A549 (cell line): ENCODE measurements around the gene ITGA11. TPM values are rescaled to one million over a fixed set of nuclear protein-coding genes. Genes with fewer than 3 reads are reported as not detected.

Source experiments
- ATAC-seq, 2 experiments: fragments of 200-7000 bp in 1 of 2; fragments of >200 bp in 1 of 2; cut with Nextera tagmentation in 1 of 2; cut with Tn5 transposase in 1 of 2; 3 replicates each; pipeline versions ENCODE4 v1.8.0 to v1.9.1; 2018 to 2020; ENCODE audit warnings: mild to moderate bottlenecking in 1 of 2, moderate library complexity in 1 of 2
- CTCF ChIA-PET: fragments of 300-600 bp; sonication (Branson Sonifier 250); formaldehyde crosslinking; extraction: SDS; loops from one replicate; lab custom pipeline; 2021; ENCODE audit warnings: antibody characterized with exemption, inconsistent platforms; lab: Yijun Ruan, JAX
- POLR2A ChIA-PET: fragments of 350-600 bp; formaldehyde crosslinking; extraction: SDS; loops from one replicate; lab custom pipeline; 2021; ENCODE audit warnings: antibody characterized with exemption, inconsistent platforms; lab: Yijun Ruan, JAX
- DNase-seq, 2 experiments: peaks; one replicate each; pipeline versions ENCODE4 v3.0.0 to v3.0.0-alpha.2; 2011 to 2016; ENCODE audit warnings: low read depth in 1 of 2, low spot score in 1 of 2
- FAIRE-seq: peaks from 2 replicates; lab custom pipeline; 2011; peaks lifted over from hg19 to GRCh38; lab: Jason Lieb, UNC
- H3K27ac ChIP-seq, 2 experiments: fragments of >200 bp; sonication (Bioruptor Twin); formaldehyde crosslinking; 3 replicates each; pipeline ENCODE4 v1.5.1; 2016 to 2017
- H3K4me1 ChIP-seq: fragments of >200 bp; sonication (Bioruptor Twin); formaldehyde crosslinking; 3 replicates; pipeline ENCODE4 v1.6.1; 2016
- H3K4me2 ChIP-seq: fragments of >200 bp; sonication (Bioruptor Twin); formaldehyde crosslinking; 3 replicates; pipeline ENCODE4 v1.6.1; 2016
- H3K4me3 ChIP-seq: fragments of >200 bp; sonication (Bioruptor Twin); formaldehyde crosslinking; 3 replicates; pipeline ENCODE4 v1.5.1; 2016
- H3K9me3 ChIP-seq: fragments of >200 bp; sonication (Bioruptor Twin); formaldehyde crosslinking; 3 replicates; pipeline ENCODE4 v1.6.1; 2016
- BHLHE40 ChIP-seq: IDR thresholded peaks from 2 replicates; pipeline ENCODE4 v1.6.1; 2012; ENCODE audit warnings: low read depth, low read length, inconsistent platforms
- CBX8 ChIP-seq: fragments of 200-600 bp; sonication (generic); IDR thresholded peaks from 2 replicates; pipeline ENCODE4 v1.6.1; 2016
- ESRRA ChIP-seq: fragments of 150-350 bp; IDR thresholded peaks from 2 replicates; pipeline ENCODE4 v1.6.1; 2014; ENCODE audit warnings: mild to moderate bottlenecking, low read length, borderline replicate concordance
- HDAC2 ChIP-seq: fragments of 200-600 bp; sonication (generic); IDR thresholded peaks from 2 replicates; pipeline ENCODE4 v1.6.1; 2016
- HEYL ChIP-seq: fragments of 250-450 bp; sonication (Bioruptor Pico); IDR thresholded peaks from 2 replicates; pipeline ENCODE4 v1.8.0; 2021; ENCODE audit warnings: mild to moderate bottlenecking, moderate library complexity
- HOXA7 ChIP-seq: fragments of 250-450 bp; sonication (Bioruptor Pico); IDR thresholded peaks from 2 replicates; pipeline ENCODE4 v1.5.0; 2020; ENCODE audit warnings: mild to moderate bottlenecking, moderate library complexity
- HOXB5 ChIP-seq: fragments of 250-450 bp; sonication (Bioruptor Pico); IDR thresholded peaks from 2 replicates; pipeline ENCODE4 v1.5.0; 2020; ENCODE audit warnings: mild to moderate bottlenecking, moderate library complexity
- JUN ChIP-seq, 2 experiments: fragments of >200 bp; sonication (Bioruptor Twin); formaldehyde crosslinking; IDR thresholded peaks; 2 replicates in 1 of 2; 3 replicates in 1 of 2; pipeline ENCODE4 v1.6.1; 2016 to 2017
- MAZ ChIP-seq: fragments of 150-350 bp; IDR thresholded peaks from 2 replicates; pipeline ENCODE4 v1.6.1; 2014; ENCODE audit warnings: antibody characterized with exemption, low read depth, low read length, borderline replicate concordance
- MYC ChIP-seq: IDR thresholded peaks from 2 replicates; pipeline ENCODE4 v1.6.1; 2012; ENCODE audit warnings: mild to moderate bottlenecking, inconsistent platforms, low read length, improper control_type of control experiment, borderline replicate concordance
- NPAS2 ChIP-seq: fragments of 250-450 bp; sonication (Bioruptor Pico); IDR thresholded peaks from 2 replicates; pipeline ENCODE4 v1.8.0; 2022; ENCODE audit warnings: mild to moderate bottlenecking, moderate library complexity, borderline replicate concordance
- PHF8 ChIP-seq: fragments of 200-600 bp; sonication (generic); IDR thresholded peaks from 2 replicates; pipeline ENCODE4 v1.6.1; 2016; ENCODE audit warnings: low read depth, mild to moderate bottlenecking, antibody characterized with exemption, moderate library complexity, borderline replicate concordance
- POLR2A ChIP-seq: IDR thresholded peaks from 2 replicates; pipeline ENCODE4 v1.6.1; 2012; ENCODE audit warnings: mild to moderate bottlenecking, low read length
- RAD21 ChIP-seq, 2 experiments: fragments of >200 bp in 1 of 2; sonication (Bioruptor Twin) in 1 of 2; formaldehyde crosslinking in 1 of 2; IDR thresholded peaks in 1 of 2; conservative IDR thresholded peaks in 1 of 2; 2 replicates in 1 of 2; 3 replicates in 1 of 2; pipeline ENCODE4 v1.6.1; 2012 to 2018; ENCODE audit warnings: inconsistent platforms in 1 of 2
- RFX5 ChIP-seq: fragments of 450-650 bp; IDR thresholded peaks from 2 replicates; pipeline ENCODE4 v1.7.1; 2014; ENCODE audit warnings: antibody characterized with exemption, mild to moderate bottlenecking, moderate library complexity
- RNF2 ChIP-seq: fragments of 200-600 bp; sonication (generic); IDR thresholded peaks from 2 replicates; pipeline ENCODE4 v1.6.1; 2016; ENCODE audit warnings: low read depth, mild to moderate bottlenecking, antibody characterized with exemption, moderate library complexity, borderline replicate concordance
- SREBF2 ChIP-seq: fragments of 450-650 bp; IDR thresholded peaks from 2 replicates; pipeline ENCODE4 v1.6.1; 2014; ENCODE audit warnings: mild to moderate bottlenecking, moderate library complexity
- TFCP2L1 ChIP-seq: fragments of 250-450 bp; sonication (Bioruptor Pico); IDR thresholded peaks from 2 replicates; pipeline ENCODE4 v1.5.0; 2021; ENCODE audit warnings: mild to moderate bottlenecking
- ZFP36 ChIP-seq: fragments of 450-650 bp; IDR thresholded peaks from 2 replicates; pipeline ENCODE4 v1.6.1; 2014; ENCODE audit warnings: borderline replicate concordance; ENCODE audit not compliant: partially characterized antibody
- WGBS: methylation state at CpG from one replicate; pipeline ENCODE4 v1.1.6; 2017; ENCODE audit errors: missing lambda C conversion rate; 5-methylcytosine and 5-hydroxymethylcytosine counted together
- polyA plus RNA-seq, 4 experiments: library from polyadenylated mRNA; depleted of rRNA in 3 of 4; stranded (reverse); fragments of >200 nt; fragmentation: RNase III in 1 of 4; extraction: RNeasy Plus Mini Kit Qiagen cat#74134 plus additional on column Dnase treatment in 1 of 4; gene quantifications; 2 replicates in 3 of 4; 3 replicates in 1 of 4; pipeline ENCODE4 v1.2.3, GENCODE V29; 2011 to 2017
- TF ChIP-seq, protein P1 (sequence below): fragments of 250-450 bp; sonication (Bioruptor Pico); IDR thresholded peaks from 2 replicates; pipeline ENCODE4 v1.5.0; 2021; ENCODE audit warnings: mild to moderate bottlenecking, moderate library complexity, borderline replicate concordance
- TF ChIP-seq, protein P2 (sequence below): fragments of >200 bp; sonication (Bioruptor Twin); formaldehyde crosslinking; IDR thresholded peaks from 3 replicates; pipeline ENCODE4 v1.5.1; 2016
- TF ChIP-seq, protein P3 (sequence below): IDR thresholded peaks from 2 replicates; pipeline ENCODE4 v1.6.1; 2012; ENCODE audit warnings: low read depth, borderline replicate concordance
- TF ChIP-seq, protein P4 (sequence below): fragments of 200-600 bp; sonication (generic); IDR thresholded peaks from 2 replicates; pipeline ENCODE4 v1.6.1; 2016; ENCODE audit warnings: antibody characterized with exemption, mild to moderate bottlenecking, moderate library complexity
- TF ChIP-seq, protein P5 (sequence below): fragments of 250-450 bp; sonication (Bioruptor Pico); IDR thresholded peaks from 2 replicates; pipeline ENCODE4 v1.5.0; 2020; ENCODE audit warnings: low read depth, mild to moderate bottlenecking, moderate library complexity

Gene ITGA11
- polyA plus RNA-seq, 2 of the 4 experiments (the other 2 are of a cell fraction), result 8.3 to 17.2 TPM

DNA sequence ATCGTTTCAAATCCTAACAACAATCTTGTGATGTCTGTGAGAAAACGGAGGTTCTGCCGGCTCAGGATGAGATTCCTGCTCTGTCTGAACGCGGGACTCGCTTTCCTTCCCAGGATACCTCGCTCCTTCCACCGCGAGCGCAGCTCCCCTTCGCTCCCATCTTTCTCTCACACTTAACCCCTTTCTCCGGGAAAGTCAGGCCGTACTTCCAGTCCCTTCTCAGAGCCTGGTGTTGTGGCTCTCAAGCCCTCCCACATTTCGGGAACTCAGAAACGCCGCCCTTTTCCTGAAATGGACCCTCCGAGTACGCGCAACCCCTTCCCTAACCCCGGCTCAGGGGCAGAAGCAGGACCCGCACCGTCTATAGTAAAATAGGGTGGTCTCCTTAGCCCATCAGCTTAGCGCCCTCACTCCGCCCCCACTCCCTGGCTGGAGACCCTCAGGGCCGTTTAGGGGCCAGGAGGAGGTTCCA is 154.8 kb downstream of the ITGA11 start:
- 3% methylated on average over 25 of the region's 25 CpGs for WGBS
- peak overlapping the region; percentile 89 for H3K4me2 ChIP-seq
- H3K4me3 ChIP-seq, result peak overlapping the region; percentile 69
- CTCF ChIA-PET, result interaction anchor here (0.6 to 9.1 kb wide), 12 partner anchors 12 to 397 kb away, joined by 3 to 86 read pairs (median 4); no protein-coding TSS in a partner anchor
- no peak for FAIRE-seq
- POLR2A ChIA-PET, result interaction anchor here (0.9 to 4.0 kb wide), 25 partner anchors 8 to 648 kb away, joined by 3 to 35 read pairs (median 5); partner anchors contain the start of gene CLN6
- ATAC-seq, result peak; percentile 44 to 53
- peak in 1 of 2 experiments; percentile 55 for DNase-seq
- TF ChIP-seq TFCP2L1 (CRISPR knock-in tag), result peak; percentile 67; the same call in 1 of the 2 replicates
- no peak for TF ChIP-seq RNF2
- TF ChIP-seq, protein P1, sequence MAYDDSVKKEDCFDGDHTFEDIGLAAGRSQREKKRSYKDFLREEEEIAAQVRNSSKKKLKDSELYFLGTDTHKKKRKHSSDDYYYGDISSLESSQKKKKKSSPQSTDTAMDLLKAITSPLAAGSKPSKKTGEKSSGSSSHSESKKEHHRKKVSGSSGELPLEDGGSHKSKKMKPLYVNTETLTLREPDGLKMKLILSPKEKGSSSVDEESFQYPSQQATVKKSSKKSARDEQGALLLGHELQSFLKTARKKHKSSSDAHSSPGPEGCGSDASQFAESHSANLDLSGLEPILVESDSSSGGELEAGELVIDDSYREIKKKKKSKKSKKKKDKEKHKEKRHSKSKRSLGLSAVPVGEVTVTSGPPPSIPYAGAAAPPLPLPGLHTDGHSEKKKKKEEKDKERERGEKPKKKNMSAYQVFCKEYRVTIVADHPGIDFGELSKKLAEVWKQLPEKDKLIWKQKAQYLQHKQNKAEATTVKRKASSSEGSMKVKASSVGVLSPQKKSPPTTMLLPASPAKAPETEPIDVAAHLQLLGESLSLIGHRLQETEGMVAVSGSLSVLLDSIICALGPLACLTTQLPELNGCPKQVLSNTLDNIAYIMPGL (CRISPR knock-in tag), result no peak
- TF ChIP-seq, protein P2, sequence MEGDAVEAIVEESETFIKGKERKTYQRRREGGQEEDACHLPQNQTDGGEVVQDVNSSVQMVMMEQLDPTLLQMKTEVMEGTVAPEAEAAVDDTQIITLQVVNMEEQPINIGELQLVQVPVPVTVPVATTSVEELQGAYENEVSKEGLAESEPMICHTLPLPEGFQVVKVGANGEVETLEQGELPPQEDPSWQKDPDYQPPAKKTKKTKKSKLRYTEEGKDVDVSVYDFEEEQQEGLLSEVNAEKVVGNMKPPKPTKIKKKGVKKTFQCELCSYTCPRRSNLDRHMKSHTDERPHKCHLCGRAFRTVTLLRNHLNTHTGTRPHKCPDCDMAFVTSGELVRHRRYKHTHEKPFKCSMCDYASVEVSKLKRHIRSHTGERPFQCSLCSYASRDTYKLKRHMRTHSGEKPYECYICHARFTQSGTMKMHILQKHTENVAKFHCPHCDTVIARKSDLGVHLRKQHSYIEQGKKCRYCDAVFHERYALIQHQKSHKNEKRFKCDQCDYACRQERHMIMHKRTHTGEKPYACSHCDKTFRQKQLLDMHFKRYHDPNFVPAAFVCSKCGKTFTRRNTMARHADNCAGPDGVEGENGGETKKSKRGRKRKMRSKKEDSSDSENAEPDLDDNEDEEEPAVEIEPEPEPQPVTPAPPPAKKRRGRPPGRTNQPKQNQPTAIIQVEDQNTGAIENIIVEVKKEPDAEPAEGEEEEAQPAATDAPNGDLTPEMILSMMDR, result no peak
- TF ChIP-seq HDAC2, result no peak
- no peak for TF ChIP-seq SREBF2
- TF ChIP-seq BHLHE40, result no peak
- no peak for TF ChIP-seq MAZ
- TF ChIP-seq RAD21 (conservative IDR thresholded peaks at IDR 0.05 in 1 of 2, IDR thresholded peaks at IDR 0.05 in 1 of 2), result no peak
- 0 out of 2 replicates have a peak, but pooled peaks have one; percentile 36 for TF ChIP-seq HEYL (CRISPR knock-in tag)
- TF ChIP-seq MYC, result no peak
- TF ChIP-seq CBX8, result no peak
- TF ChIP-seq, protein P3, sequence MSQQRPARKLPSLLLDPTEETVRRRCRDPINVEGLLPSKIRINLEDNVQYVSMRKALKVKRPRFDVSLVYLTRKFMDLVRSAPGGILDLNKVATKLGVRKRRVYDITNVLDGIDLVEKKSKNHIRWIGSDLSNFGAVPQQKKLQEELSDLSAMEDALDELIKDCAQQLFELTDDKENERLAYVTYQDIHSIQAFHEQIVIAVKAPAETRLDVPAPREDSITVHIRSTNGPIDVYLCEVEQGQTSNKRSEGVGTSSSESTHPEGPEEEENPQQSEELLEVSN, result 0 out of 2 replicates have a peak, but pooled peaks have one; percentile 9
- no peak for TF ChIP-seq ZFP36
- no peak for TF ChIP-seq POLR2A
- peak; percentile 89 for TF ChIP-seq PHF8
- no peak for TF ChIP-seq HOXB5
- TF ChIP-seq NPAS2, result no peak
- no peak for TF ChIP-seq RFX5
- TF ChIP-seq ESRRA, result no peak
- TF ChIP-seq HOXA7 (CRISPR knock-in tag), result 0 out of 2 replicates have a peak, but pooled peaks have one; percentile 19
- TF ChIP-seq, protein P4, sequence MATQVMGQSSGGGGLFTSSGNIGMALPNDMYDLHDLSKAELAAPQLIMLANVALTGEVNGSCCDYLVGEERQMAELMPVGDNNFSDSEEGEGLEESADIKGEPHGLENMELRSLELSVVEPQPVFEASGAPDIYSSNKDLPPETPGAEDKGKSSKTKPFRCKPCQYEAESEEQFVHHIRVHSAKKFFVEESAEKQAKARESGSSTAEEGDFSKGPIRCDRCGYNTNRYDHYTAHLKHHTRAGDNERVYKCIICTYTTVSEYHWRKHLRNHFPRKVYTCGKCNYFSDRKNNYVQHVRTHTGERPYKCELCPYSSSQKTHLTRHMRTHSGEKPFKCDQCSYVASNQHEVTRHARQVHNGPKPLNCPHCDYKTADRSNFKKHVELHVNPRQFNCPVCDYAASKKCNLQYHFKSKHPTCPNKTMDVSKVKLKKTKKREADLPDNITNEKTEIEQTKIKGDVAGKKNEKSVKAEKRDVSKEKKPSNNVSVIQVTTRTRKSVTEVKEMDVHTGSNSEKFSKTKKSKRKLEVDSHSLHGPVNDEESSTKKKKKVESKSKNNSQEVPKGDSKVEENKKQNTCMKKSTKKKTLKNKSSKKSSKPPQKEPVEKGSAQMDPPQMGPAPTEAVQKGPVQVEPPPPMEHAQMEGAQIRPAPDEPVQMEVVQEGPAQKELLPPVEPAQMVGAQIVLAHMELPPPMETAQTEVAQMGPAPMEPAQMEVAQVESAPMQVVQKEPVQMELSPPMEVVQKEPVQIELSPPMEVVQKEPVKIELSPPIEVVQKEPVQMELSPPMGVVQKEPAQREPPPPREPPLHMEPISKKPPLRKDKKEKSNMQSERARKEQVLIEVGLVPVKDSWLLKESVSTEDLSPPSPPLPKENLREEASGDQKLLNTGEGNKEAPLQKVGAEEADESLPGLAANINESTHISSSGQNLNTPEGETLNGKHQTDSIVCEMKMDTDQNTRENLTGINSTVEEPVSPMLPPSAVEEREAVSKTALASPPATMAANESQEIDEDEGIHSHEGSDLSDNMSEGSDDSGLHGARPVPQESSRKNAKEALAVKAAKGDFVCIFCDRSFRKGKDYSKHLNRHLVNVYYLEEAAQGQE, result no peak
- TF ChIP-seq JUN (IDR thresholded peaks at IDR 0.05), result no peak
- TF ChIP-seq, protein P5, sequence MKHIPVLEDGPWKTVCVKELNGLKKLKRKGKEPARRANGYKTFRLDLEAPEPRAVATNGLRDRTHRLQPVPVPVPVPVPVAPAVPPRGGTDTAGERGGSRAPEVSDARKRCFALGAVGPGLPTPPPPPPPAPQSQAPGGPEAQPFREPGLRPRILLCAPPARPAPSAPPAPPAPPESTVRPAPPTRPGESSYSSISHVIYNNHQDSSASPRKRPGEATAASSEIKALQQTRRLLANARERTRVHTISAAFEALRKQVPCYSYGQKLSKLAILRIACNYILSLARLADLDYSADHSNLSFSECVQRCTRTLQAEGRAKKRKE (CRISPR knock-in tag), result no peak
- H3K9me3 ChIP-seq, result no peaks in the 10 kb centered on the region
- H3K4me1 ChIP-seq, result peaks cover 68% of the 10 kb centered on the region
- peak overlapping the region; percentile 94 to 97 for H3K27ac ChIP-seq
